Suprapubic skin (tissue), 4 donors: ENCODE measurements around the gene TARDBP.

ENCODE experiments used
- EP300 ChIP-seq: sonication (generic); formaldehyde crosslinking; IDR thresholded peaks from one replicate; pipeline ENCODE4 v1.6.1; 2017; ENCODE audit warnings: antibody characterized with exemption
- POLR2A ChIP-seq, 2 donors: fragments of 450-650 bp; IDR thresholded peaks; one replicate each; pipeline ENCODE4 v1.6.1; 2017; ENCODE audit warnings: antibody characterized with exemption in 2 of 2, mild to moderate bottlenecking in 2 of 2, moderate library complexity in 2 of 2
- POLR2AphosphoS5 ChIP-seq, 3 donors: sonication (generic); formaldehyde crosslinking; IDR thresholded peaks; one replicate each; pipeline ENCODE4 v1.6.1; 2017; ENCODE audit warnings: antibody characterized with exemption in 3 of 3
- TF ChIP-seq, protein P1 (sequence below), 2 donors: fragments of 200-600 bp in 1 of 2; fragments of 450-650 bp in 1 of 2; sonication (generic) in 1 of 2; IDR thresholded peaks; one replicate each; pipeline ENCODE4 v1.5.1; 2016 to 2019; ENCODE audit warnings: antibody characterized with exemption in 2 of 2, mild to moderate bottlenecking in 1 of 2, moderate library complexity in 1 of 2

DNA sequence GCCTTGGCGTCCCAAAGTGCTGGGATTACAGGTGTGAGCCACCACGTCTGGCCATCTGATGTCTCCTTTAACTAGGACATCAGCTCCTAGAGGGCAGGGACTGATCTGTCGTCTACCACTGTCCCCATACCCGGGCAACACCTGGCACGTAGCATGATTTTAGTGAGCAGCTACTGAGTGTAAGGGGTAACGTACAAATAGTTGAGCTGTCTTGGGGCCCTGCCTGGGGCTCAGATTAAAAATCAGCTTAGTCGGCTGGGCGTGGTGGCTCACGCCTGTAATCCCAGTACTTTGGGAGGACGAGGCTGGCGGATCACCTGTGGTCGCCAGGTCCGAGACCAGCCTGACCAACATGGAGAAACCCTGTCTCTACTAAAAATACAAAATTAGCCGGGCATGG is 45.6 kb downstream of the TARDBP start:
- TF ChIP-seq, protein P1, sequence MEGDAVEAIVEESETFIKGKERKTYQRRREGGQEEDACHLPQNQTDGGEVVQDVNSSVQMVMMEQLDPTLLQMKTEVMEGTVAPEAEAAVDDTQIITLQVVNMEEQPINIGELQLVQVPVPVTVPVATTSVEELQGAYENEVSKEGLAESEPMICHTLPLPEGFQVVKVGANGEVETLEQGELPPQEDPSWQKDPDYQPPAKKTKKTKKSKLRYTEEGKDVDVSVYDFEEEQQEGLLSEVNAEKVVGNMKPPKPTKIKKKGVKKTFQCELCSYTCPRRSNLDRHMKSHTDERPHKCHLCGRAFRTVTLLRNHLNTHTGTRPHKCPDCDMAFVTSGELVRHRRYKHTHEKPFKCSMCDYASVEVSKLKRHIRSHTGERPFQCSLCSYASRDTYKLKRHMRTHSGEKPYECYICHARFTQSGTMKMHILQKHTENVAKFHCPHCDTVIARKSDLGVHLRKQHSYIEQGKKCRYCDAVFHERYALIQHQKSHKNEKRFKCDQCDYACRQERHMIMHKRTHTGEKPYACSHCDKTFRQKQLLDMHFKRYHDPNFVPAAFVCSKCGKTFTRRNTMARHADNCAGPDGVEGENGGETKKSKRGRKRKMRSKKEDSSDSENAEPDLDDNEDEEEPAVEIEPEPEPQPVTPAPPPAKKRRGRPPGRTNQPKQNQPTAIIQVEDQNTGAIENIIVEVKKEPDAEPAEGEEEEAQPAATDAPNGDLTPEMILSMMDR (IDR thresholded peaks at IDR 0.05), result no peak
- no peak for TF ChIP-seq POLR2A (IDR thresholded peaks at IDR 0.05)
- no peak for TF ChIP-seq POLR2AphosphoS5 (IDR thresholded peaks at IDR 0.05)
- no peak for TF ChIP-seq EP300
